Smooth muscle cell (in vitro differentiated cells): ENCODE measurements around the gene MALAT1. TPM values are rescaled to one million over a fixed set of nuclear protein-coding genes. Genes with fewer than 3 reads are reported as not detected.
A peak's percentile ranks its signal among the peaks of the same experiment; 100 is the strongest.

ENCODE experiments used
- DNase-seq: peaks from one replicate; lab custom pipeline; 2025; ENCODE audit not compliant: unreplicated experiment; lab: John Stamatoyannopoulos, UW
- H2AFZ ChIP-seq: fragments of 200-600 bp; sonication (generic); 2 replicates; pipeline ENCODE4 v1.6.0; 2016; ENCODE audit warnings: antibody characterized with exemption, low read depth, mild to moderate bottlenecking
- H3F3A ChIP-seq: fragments of 200-600 bp; sonication (generic); 2 replicates; pipeline ENCODE4 v1.6.0; 2017; ENCODE audit warnings: antibody characterized with exemption, low read depth
- H3K27ac ChIP-seq: fragments of 200-600 bp; sonication (generic); 2 replicates; pipeline ENCODE4 v1.5.1; 2016; ENCODE audit warnings: low read depth, mild to moderate bottlenecking
- H3K27me3 ChIP-seq: fragments of 200-600 bp; sonication (generic); 2 replicates; pipeline ENCODE4 v1.6.1; 2016; ENCODE audit warnings: low read depth, mild to moderate bottlenecking
- H3K36me3 ChIP-seq: fragments of 200-600 bp; sonication (generic); 2 replicates; pipeline ENCODE4 v1.5.1; 2016; ENCODE audit warnings: low read depth
- H3K4me1 ChIP-seq: fragments of 200-600 bp; sonication (generic); 2 replicates; pipeline ENCODE4 v1.5.1; 2016; ENCODE audit warnings: low read depth
- H3K4me2 ChIP-seq: fragments of 200-600 bp; sonication (generic); 2 replicates; pipeline ENCODE4 v1.6.0; 2016; ENCODE audit warnings: mild to moderate bottlenecking
- H3K4me3 ChIP-seq: fragments of 200-600 bp; sonication (generic); 2 replicates; pipeline ENCODE4 v1.5.1; 2016; ENCODE audit warnings: mild to moderate bottlenecking
- H3K79me2 ChIP-seq: fragments of 200-600 bp; sonication (generic); 2 replicates; pipeline ENCODE4 v1.6.0; 2016; ENCODE audit warnings: low read depth, mild to moderate bottlenecking
- H3K9ac ChIP-seq: fragments of 200-600 bp; sonication (generic); 2 replicates; pipeline ENCODE4 v1.6.0; 2016; ENCODE audit warnings: low read depth
- H3K9me3 ChIP-seq: fragments of 200-600 bp; sonication (generic); replicated peaks from 2 replicates; pipeline ENCODE4 v1.5.1; 2016; ENCODE audit warnings: low read depth
- H4K20me1 ChIP-seq: fragments of 200-600 bp; sonication (generic); 2 replicates; pipeline ENCODE4 v1.6.0; 2016; ENCODE audit warnings: low read depth
- CTCF ChIP-seq: fragments of 200-600 bp; sonication (generic); IDR thresholded peaks from 2 replicates; pipeline ENCODE4 v1.5.1; 2017; ENCODE audit warnings: borderline replicate concordance, mild to moderate bottlenecking, antibody characterized with exemption; ENCODE audit not compliant: insufficient read depth, poor library complexity, severe bottlenecking
- WGBS: methylation state at CpG from one replicate; pipeline ENCODE4 v1.1.7; 2016; ENCODE audit warnings: low lambda C conversion rate; 5-methylcytosine and 5-hydroxymethylcytosine counted together
- polyA plus RNA-seq: library from polyadenylated mRNA; unstranded; fragments of >200 nt; fragmentation: Nextera tagmentation; extraction: Ambion mirVana; gene quantifications from 2 replicates; pipeline ENCODE4 v1.2.1, GENCODE V29; 2016
- total RNA-seq: library from RNA; depleted of rRNA; stranded (reverse); fragments of >200 nt; gene quantifications from 2 replicates; pipeline ENCODE4 v1.2.3, GENCODE V29; 2014

Gene MALAT1
- total and polyA plus RNA-seq, 2 experiments from 2014 or later = 6,158 to 7,386 TPM

- H3K4me2 ChIP-seq = peak overlapping the region; percentile 94
- peak overlapping the region; percentile 80 for H3K4me3 ChIP-seq
- H3K9ac ChIP-seq = peak overlapping the region; percentile 100
- H3K9me3 ChIP-seq = no peaks in the 10 kb centered on the region
- H2AFZ ChIP-seq = no peak overlapping the region
- peaks cover 44% of the 10 kb centered on the region for H3K36me3 ChIP-seq
- peaks cover 8% of the 10 kb centered on the region for H3K4me1 ChIP-seq
- no peaks in the 10 kb centered on the region for H3K27me3 ChIP-seq
- WGBS = 0% methylated on average over 3 of the region's 3 CpGs
- TF ChIP-seq CTCF = no peak
- H3F3A ChIP-seq = peaks cover 78% of the 10 kb centered on the region
- peaks cover 77% of the 10 kb centered on the region for H4K20me1 ChIP-seq
- DNase-seq = no peak
- peaks cover 86% of the 10 kb centered on the region for H3K79me2 ChIP-seq
- H3K27ac ChIP-seq = peak overlapping the region; percentile 97
Observed at GRCh38 chr11:65501472-65502273, 2.8 kb downstream of the MALAT1 start.

GRCh38 chr11:65502274-65502554 is 3.4 kb downstream of the MALAT1 start:
- H3K4me2 ChIP-seq = peak overlapping the region; percentile 94
- H3K4me1 ChIP-seq = peaks cover 3% of the 10 kb centered on the region
- H3K27me3 ChIP-seq = no peaks in the 10 kb centered on the region
- peak overlapping the region; percentile 80 for H3K4me3 ChIP-seq
- DNase-seq = no peak
- peaks cover 84% of the 10 kb centered on the region for H3K79me2 ChIP-seq
- peak overlapping the region; percentile 97 for H3K27ac ChIP-seq
- H3K9me3 ChIP-seq = no peaks in the 10 kb centered on the region
- peak overlapping the region; percentile 100 for H3K9ac ChIP-seq
- H2AFZ ChIP-seq = no peak overlapping the region
- peaks cover 44% of the 10 kb centered on the region for H3K36me3 ChIP-seq
- H4K20me1 ChIP-seq = peaks cover 82% of the 10 kb centered on the region
- TF ChIP-seq CTCF = no peak
- peaks cover 84% of the 10 kb centered on the region for H3F3A ChIP-seq

- 2% methylated on average over 6 of the region's 6 CpGs for WGBS
- peaks cover 88% of the 10 kb centered on the region for H4K20me1 ChIP-seq
- H3K4me2 ChIP-seq = peak overlapping the region; percentile 94
- peaks cover 84% of the 10 kb centered on the region for H3F3A ChIP-seq
- no peaks in the 10 kb centered on the region for H3K9me3 ChIP-seq
- DNase-seq = no peak
- peak overlapping the region; percentile 100 for H3K9ac ChIP-seq
- H3K4me1 ChIP-seq = peaks cover 3% of the 10 kb centered on the region
- no peaks in the 10 kb centered on the region for H3K27me3 ChIP-seq
- peak overlapping the region; percentile 97 for H3K27ac ChIP-seq
- peaks cover 44% of the 10 kb centered on the region for H3K36me3 ChIP-seq
- H2AFZ ChIP-seq = no peak overlapping the region
- peak overlapping the region; percentile 80 for H3K4me3 ChIP-seq
- TF ChIP-seq CTCF = no peak
- peaks cover 83% of the 10 kb centered on the region for H3K79me2 ChIP-seq
Observed at GRCh38 chr11:65502555-65503367, 3.9 kb downstream of the MALAT1 start.
